Measurements from ENCODE around the gene TSPYL4.
"Not testable (repeated sequence)": the region's sequence is repeated elsewhere in the genome, so short reads cannot be mapped to it uniquely, and the experiment has no call there.

TSPYL4 gene

GRCh38 chr6:116286773-116287358 lies 33.0 kb upstream of the TSPYL4 start:
- no peak overlapping the region for H3K9ac ChIP-seq (ENCODE audit: low read length in 5 of 5)
- no peak overlapping the region for H3K27ac ChIP-seq (ENCODE audit: low read depth, low read length)
- H3K4me1 ChIP-seq (ENCODE audit: control insufficient read depth in 5 of 5, insufficient read depth in 5 of 5, low read length in 5 of 5) = no peaks in the 10 kb centered on the region
- H3K9me3 ChIP-seq (ENCODE audit: control insufficient read depth in 5 of 5, low read length in 5 of 5) = no peaks in the 10 kb centered on the region
- H3K36me3 ChIP-seq (ENCODE audit: control insufficient read depth in 5 of 5, insufficient read depth in 5 of 5, low read length in 5 of 5) = no peaks in the 10 kb centered on the region
- no peaks in the 10 kb centered on the region for H3K27me3 ChIP-seq (ENCODE audit: control insufficient read depth in 5 of 5, insufficient read depth in 4 of 5, low read length in 5 of 5)
- no peak overlapping the region for H3K4me3 ChIP-seq (ENCODE audit: low read depth in 1 of 5, low read length in 5 of 5)

- H3K4me1 ChIP-seq (ENCODE audit: control insufficient read depth in 5 of 5, insufficient read depth in 5 of 5, low read length in 5 of 5) = peaks cover 0 to 12% (median 10%) of the 10 kb centered on the region in 5 donors
- H3K27me3 ChIP-seq (ENCODE audit: control insufficient read depth in 5 of 5, insufficient read depth in 4 of 5, low read length in 5 of 5); H3K36me3 ChIP-seq (ENCODE audit: control insufficient read depth in 5 of 5, insufficient read depth in 5 of 5, low read length in 5 of 5); H3K27ac ChIP-seq (ENCODE audit: low read depth, low read length); H3K9me3 ChIP-seq (ENCODE audit: control insufficient read depth in 5 of 5, low read length in 5 of 5); H3K9ac ChIP-seq (ENCODE audit: low read length in 5 of 5); H3K4me3 ChIP-seq (ENCODE audit: low read depth in 1 of 5, low read length in 5 of 5): not testable (repeated sequence)
Observed at GRCh38 chr6:116284984-116285383, 31.1 kb upstream of the TSPYL4 start.

GRCh38 chr6:116283191-116283590 lies 29.3 kb upstream of the TSPYL4 start:
- no peak overlapping the region for H3K27ac ChIP-seq (ENCODE audit: low read depth, low read length)
- no peak overlapping the region for H3K9ac ChIP-seq (ENCODE audit: low read length in 5 of 5)
- no peaks in the 10 kb centered on the region for H3K27me3 ChIP-seq (ENCODE audit: control insufficient read depth in 5 of 5, insufficient read depth in 4 of 5, low read length in 5 of 5)
- no peak overlapping the region for H3K4me3 ChIP-seq (ENCODE audit: low read depth in 1 of 5, low read length in 5 of 5)
- H3K4me1 ChIP-seq (ENCODE audit: control insufficient read depth in 5 of 5, insufficient read depth in 5 of 5, low read length in 5 of 5) = peaks cover 5 to 22% (median 20%) of the 10 kb centered on the region in 5 donors
- H3K9me3 ChIP-seq (ENCODE audit: control insufficient read depth in 5 of 5, low read length in 5 of 5) = no peaks in the 10 kb centered on the region
- peaks cover 0 to 3% (median 2%) of the 10 kb centered on the region in 5 donors for H3K36me3 ChIP-seq (ENCODE audit: control insufficient read depth in 5 of 5, insufficient read depth in 5 of 5, low read length in 5 of 5)

GRCh38 chr6:116282698-116283097 lies 28.8 kb upstream of the TSPYL4 start:
- H3K9me3 ChIP-seq (ENCODE audit: control insufficient read depth in 5 of 5, low read length in 5 of 5) = no peaks in the 10 kb centered on the region
- no peak overlapping the region for H3K9ac ChIP-seq (ENCODE audit: low read length in 5 of 5)
- H3K27me3 ChIP-seq (ENCODE audit: control insufficient read depth in 5 of 5, insufficient read depth in 4 of 5, low read length in 5 of 5) = no peaks in the 10 kb centered on the region
- no peak overlapping the region for H3K27ac ChIP-seq (ENCODE audit: low read depth, low read length)
- H3K4me1 ChIP-seq (ENCODE audit: control insufficient read depth in 5 of 5, insufficient read depth in 5 of 5, low read length in 5 of 5) = peaks cover 7 to 27% (median 25%) of the 10 kb centered on the region in 5 donors
- H3K4me3 ChIP-seq (ENCODE audit: low read depth in 1 of 5, low read length in 5 of 5) = no peak overlapping the region
- peaks cover 0 to 7% (median 3%) of the 10 kb centered on the region in 5 donors for H3K36me3 ChIP-seq (ENCODE audit: control insufficient read depth in 5 of 5, insufficient read depth in 5 of 5, low read length in 5 of 5)

- Histone ChIP-seq H3K36me3 (ENCODE audit: control insufficient read depth in 5 of 5, insufficient read depth in 5 of 5, low read length in 5 of 5) (peaks cover 0 to 7% (median 3%) of the 10 kb centered on the region in 5 donors), H3K27me3 (ENCODE audit: control insufficient read depth in 5 of 5, insufficient read depth in 4 of 5, low read length in 5 of 5) (no peaks in the 10 kb centered on the region), H3K4me3 (ENCODE audit: low read depth in 1 of 5, low read length in 5 of 5) (peak overlapping the region in 3 of 5 donors; percentile 96), H3K27ac (ENCODE audit: low read depth, low read length) (peak overlapping the region; percentile 99), H3K9me3 (ENCODE audit: control insufficient read depth in 5 of 5, low read length in 5 of 5) (no peaks in the 10 kb centered on the region), H3K9ac (ENCODE audit: low read length in 5 of 5) (no peak overlapping the region), H3K4me1 (ENCODE audit: control insufficient read depth in 5 of 5, insufficient read depth in 5 of 5, low read length in 5 of 5) (peaks cover 14 to 44% (median 43%) of the 10 kb centered on the region in 5 donors)
Observed at GRCh38 chr6:116280933-116281316, 27.1 kb upstream of the TSPYL4 start.

GRCh38 chr6:116280161-116280932 lies 26.5 kb upstream of the TSPYL4 start:
- Histone ChIP-seq H3K36me3 (ENCODE audit: control insufficient read depth in 5 of 5, insufficient read depth in 5 of 5, low read length in 5 of 5) (peaks cover 0 to 7% (median 3%) of the 10 kb centered on the region in 5 donors), H3K27ac (ENCODE audit: low read depth, low read length) (peak overlapping the region; percentile 99)

GRCh38 chr6:116279232-116280160 lies 25.6 kb upstream of the TSPYL4 start, which contains the start of gene TSPYL1:
Gene TSPYL1, minus strand, starts transcription at chr6:116279930. Its CDS starts 100 bp downstream, at chr6:116279830.
- Histone ChIP-seq H3K36me3 (ENCODE audit: control insufficient read depth in 5 of 5, insufficient read depth in 5 of 5, low read length in 5 of 5) (peaks cover 0 to 7% (median 3%) of the 10 kb centered on the region in 5 donors), H3K4me1 (ENCODE audit: control insufficient read depth in 5 of 5, insufficient read depth in 5 of 5, low read length in 5 of 5) (peaks cover 14 to 55% (median 52%) of the 10 kb centered on the region in 5 donors), H3K27ac (ENCODE audit: low read depth, low read length) (peak within 1 kb of the TSS; percentile 99), H3K9ac (ENCODE audit: low read length in 5 of 5) (peak within 1 kb of the TSS; percentile 95 to 98 (median 97)), H3K4me3 (ENCODE audit: low read depth in 1 of 5, low read length in 5 of 5) (peak within 1 kb of the TSS; percentile 89 to 98 (median 96)), H3K9me3 (ENCODE audit: control insufficient read depth in 5 of 5, low read length in 5 of 5) (no peaks in the 10 kb centered on the region), H3K27me3 (ENCODE audit: control insufficient read depth in 5 of 5, insufficient read depth in 4 of 5, low read length in 5 of 5) (no peaks in the 10 kb centered on the region)

More at GRCh38 chr6:116280161-116280932, 26.5 kb upstream of the TSPYL4 start:
- peak overlapping the region; percentile 89 to 98 (median 96) for H3K4me3 ChIP-seq (ENCODE audit: low read depth in 1 of 5, low read length in 5 of 5)
- H3K4me1 ChIP-seq (ENCODE audit: control insufficient read depth in 5 of 5, insufficient read depth in 5 of 5, low read length in 5 of 5) = peaks cover 14 to 50% (median 49%) of the 10 kb centered on the region in 5 donors
- H3K9me3 ChIP-seq (ENCODE audit: control insufficient read depth in 5 of 5, low read length in 5 of 5) = no peaks in the 10 kb centered on the region
- H3K27me3 ChIP-seq (ENCODE audit: control insufficient read depth in 5 of 5, insufficient read depth in 4 of 5, low read length in 5 of 5) = no peaks in the 10 kb centered on the region
- peak overlapping the region; percentile 88 to 98 (median 97) for H3K9ac ChIP-seq (ENCODE audit: low read length in 5 of 5)

GRCh38 chr6:116278854-116279231 lies 25.0 kb upstream of the TSPYL4 start:
- H3K36me3 ChIP-seq (ENCODE audit: control insufficient read depth in 5 of 5, insufficient read depth in 5 of 5, low read length in 5 of 5) = peaks cover 0 to 11% (median 3%) of the 10 kb centered on the region in 5 donors
- H3K9me3 ChIP-seq (ENCODE audit: control insufficient read depth in 5 of 5, low read length in 5 of 5) = no peaks in the 10 kb centered on the region
- peak overlapping the region; percentile 89 to 98 (median 96) for H3K4me3 ChIP-seq (ENCODE audit: low read depth in 1 of 5, low read length in 5 of 5)
- peaks cover 14 to 55% (median 52%) of the 10 kb centered on the region in 5 donors for H3K4me1 ChIP-seq (ENCODE audit: control insufficient read depth in 5 of 5, insufficient read depth in 5 of 5, low read length in 5 of 5)
- H3K27ac ChIP-seq (ENCODE audit: low read depth, low read length) = peak overlapping the region; percentile 99
- peak overlapping the region; percentile 95 to 98 (median 97) for H3K9ac ChIP-seq (ENCODE audit: low read length in 5 of 5)
- no peaks in the 10 kb centered on the region for H3K27me3 ChIP-seq (ENCODE audit: control insufficient read depth in 5 of 5, insufficient read depth in 4 of 5, low read length in 5 of 5)

GRCh38 chr6:116278481-116278829 lies 24.6 kb upstream of the TSPYL4 start:
- Histone ChIP-seq H3K4me3 (ENCODE audit: low read depth in 1 of 5, low read length in 5 of 5) (peak overlapping the region; percentile 89 to 98 (median 96)), H3K4me1 (ENCODE audit: control insufficient read depth in 5 of 5, insufficient read depth in 5 of 5, low read length in 5 of 5) (peaks cover 14 to 55% (median 52%) of the 10 kb centered on the region in 5 donors), H3K9ac (ENCODE audit: low read length in 5 of 5) (peak overlapping the region; percentile 95 to 98 (median 97)), H3K27me3 (ENCODE audit: control insufficient read depth in 5 of 5, insufficient read depth in 4 of 5, low read length in 5 of 5) (no peaks in the 10 kb centered on the region), H3K9me3 (ENCODE audit: control insufficient read depth in 5 of 5, low read length in 5 of 5) (no peaks in the 10 kb centered on the region), H3K36me3 (ENCODE audit: control insufficient read depth in 5 of 5, insufficient read depth in 5 of 5, low read length in 5 of 5) (peaks cover under 1 to 14% (median 4%) of the 10 kb centered on the region in 5 donors), H3K27ac (ENCODE audit: low read depth, low read length) (peak overlapping the region; percentile 99)

Data from subcutaneous abdominal adipose tissue (tissue), 5 donors.